Measurements from ENCODE around the gene POLR3E. TPM values are rescaled to one million over a fixed set of nuclear protein-coding genes. Genes with fewer than 3 reads are reported as not detected.

The POLR3E gene
- total RNA-seq, 1 experiment from 2014 or later: 65.0 TPM

DNA sequence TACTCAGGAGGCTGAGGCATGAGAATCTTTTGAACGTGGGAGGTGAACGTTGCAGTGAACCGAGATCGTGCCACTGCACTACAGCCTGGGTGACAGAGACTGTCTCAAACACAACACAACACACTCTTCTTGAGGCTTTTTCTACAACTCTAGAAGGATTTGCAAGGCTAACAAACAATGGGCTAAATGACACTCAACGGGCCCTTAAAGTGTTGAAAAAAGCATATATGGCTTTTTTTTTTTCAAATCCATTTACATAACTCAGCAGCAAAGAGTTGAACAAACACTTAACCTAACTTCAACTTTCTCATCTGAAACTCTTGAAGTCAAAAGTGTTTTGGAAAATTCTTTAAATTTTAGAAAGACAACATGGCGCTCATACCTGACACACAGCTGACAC, 54.9 kb downstream of the POLR3E start:
- POLR2A ChIA-PET: no interaction called here
- Histone ChIP-seq H4K20me1 (ENCODE audit: insufficient read depth) (peaks cover 12% of the 10 kb centered on the region; the same call in 1 of the 2 replicates), H3K36me3 (ENCODE audit: control insufficient read depth in 1 of 2, insufficient read depth in 2 of 2, low read length in 2 of 2) (peaks cover 15 to 19% of the 10 kb centered on the region in 2 experiments; a peak in 3 of 4 replicates)

More for the DNA sequence above, 54.9 kb downstream of the POLR3E start:
- TF ChIP-seq EGR1 (IDR thresholded peaks at IDR 0.05; ENCODE audit: low read depth) (no peak), CBX3 (IDR thresholded peaks at IDR 0.05; ENCODE audit: low read depth) (no peak), ELF1 (IDR thresholded peaks at IDR 0.05; ENCODE audit: borderline replicate concordance, low read depth) (no peak), EZH2 (IDR thresholded peaks at IDR 0.05) (no peak), EZH2phosphoT487 (IDR thresholded peaks at IDR 0.05; ENCODE audit: borderline replicate concordance) (no peak), JUND (IDR thresholded peaks at IDR 0.05) (no peak), YY1 (IDR thresholded peaks at IDR 0.05; ENCODE audit: extremely low read depth, insufficient replicate concordance, low read depth, low read length) (no peak), FOSL1 (IDR thresholded peaks at IDR 0.05; ENCODE audit: low read depth) (no peak), ZFX (IDR thresholded peaks at IDR 0.05) (no peak), CEBPB (IDR thresholded peaks at IDR 0.05; ENCODE audit: low read depth) (no peak), RAD21 (IDR thresholded peaks at IDR 0.05; ENCODE audit: low read depth) (no peak), POLR2A (IDR thresholded peaks at IDR 0.05; ENCODE audit: borderline replicate concordance, extremely low read depth, insufficient read depth, insufficient read length) (no peak), SIN3A (IDR thresholded peaks at IDR 0.05; ENCODE audit: low read depth) (no peak)
- TF ChIP-seq, protein P1, sequence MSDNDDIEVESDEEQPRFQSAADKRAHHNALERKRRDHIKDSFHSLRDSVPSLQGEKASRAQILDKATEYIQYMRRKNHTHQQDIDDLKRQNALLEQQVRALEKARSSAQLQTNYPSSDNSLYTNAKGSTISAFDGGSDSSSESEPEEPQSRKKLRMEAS (IDR thresholded peaks at IDR 0.05): no peak
- TF ChIP-seq, protein P2, sequence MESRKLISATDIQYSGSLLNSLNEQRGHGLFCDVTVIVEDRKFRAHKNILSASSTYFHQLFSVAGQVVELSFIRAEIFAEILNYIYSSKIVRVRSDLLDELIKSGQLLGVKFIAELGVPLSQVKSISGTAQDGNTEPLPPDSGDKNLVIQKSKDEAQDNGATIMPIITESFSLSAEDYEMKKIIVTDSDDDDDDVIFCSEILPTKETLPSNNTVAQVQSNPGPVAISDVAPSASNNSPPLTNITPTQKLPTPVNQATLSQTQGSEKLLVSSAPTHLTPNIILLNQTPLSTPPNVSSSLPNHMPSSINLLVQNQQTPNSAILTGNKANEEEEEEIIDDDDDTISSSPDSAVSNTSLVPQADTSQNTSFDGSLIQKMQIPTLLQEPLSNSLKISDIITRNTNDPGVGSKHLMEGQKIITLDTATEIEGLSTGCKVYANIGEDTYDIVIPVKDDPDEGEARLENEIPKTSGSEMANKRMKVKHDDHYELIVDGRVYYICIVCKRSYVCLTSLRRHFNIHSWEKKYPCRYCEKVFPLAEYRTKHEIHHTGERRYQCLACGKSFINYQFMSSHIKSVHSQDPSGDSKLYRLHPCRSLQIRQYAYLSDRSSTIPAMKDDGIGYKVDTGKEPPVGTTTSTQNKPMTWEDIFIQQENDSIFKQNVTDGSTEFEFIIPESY (IDR thresholded peaks at IDR 0.05; ENCODE audit: extremely low read depth, insufficient replicate concordance, low read length): no peak
- TF ChIP-seq, protein P3, sequence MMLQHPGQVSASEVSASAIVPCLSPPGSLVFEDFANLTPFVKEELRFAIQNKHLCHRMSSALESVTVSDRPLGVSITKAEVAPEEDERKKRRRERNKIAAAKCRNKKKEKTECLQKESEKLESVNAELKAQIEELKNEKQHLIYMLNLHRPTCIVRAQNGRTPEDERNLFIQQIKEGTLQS (IDR thresholded peaks at IDR 0.05): no peak
- TF ChIP-seq, protein P4, sequence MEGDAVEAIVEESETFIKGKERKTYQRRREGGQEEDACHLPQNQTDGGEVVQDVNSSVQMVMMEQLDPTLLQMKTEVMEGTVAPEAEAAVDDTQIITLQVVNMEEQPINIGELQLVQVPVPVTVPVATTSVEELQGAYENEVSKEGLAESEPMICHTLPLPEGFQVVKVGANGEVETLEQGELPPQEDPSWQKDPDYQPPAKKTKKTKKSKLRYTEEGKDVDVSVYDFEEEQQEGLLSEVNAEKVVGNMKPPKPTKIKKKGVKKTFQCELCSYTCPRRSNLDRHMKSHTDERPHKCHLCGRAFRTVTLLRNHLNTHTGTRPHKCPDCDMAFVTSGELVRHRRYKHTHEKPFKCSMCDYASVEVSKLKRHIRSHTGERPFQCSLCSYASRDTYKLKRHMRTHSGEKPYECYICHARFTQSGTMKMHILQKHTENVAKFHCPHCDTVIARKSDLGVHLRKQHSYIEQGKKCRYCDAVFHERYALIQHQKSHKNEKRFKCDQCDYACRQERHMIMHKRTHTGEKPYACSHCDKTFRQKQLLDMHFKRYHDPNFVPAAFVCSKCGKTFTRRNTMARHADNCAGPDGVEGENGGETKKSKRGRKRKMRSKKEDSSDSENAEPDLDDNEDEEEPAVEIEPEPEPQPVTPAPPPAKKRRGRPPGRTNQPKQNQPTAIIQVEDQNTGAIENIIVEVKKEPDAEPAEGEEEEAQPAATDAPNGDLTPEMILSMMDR (IDR thresholded peaks at IDR 0.05 in 2 of 3, conservative IDR thresholded peaks at IDR 0.05 in 1 of 3; ENCODE audit: borderline replicate concordance in 1 of 3, insufficient read depth in 1 of 3, low read depth in 2 of 3, low read length in 2 of 3): no peak
- H3K4me2 ChIP-seq (ENCODE audit: low read length): no peak overlapping the region
- no peak for DNase-seq (ENCODE audit: low read depth, low spot score)
- H3K9me2 ChIP-seq (ENCODE audit: insufficient read depth): no peaks in the 10 kb centered on the region
- no peak overlapping the region for H2AFZ ChIP-seq (ENCODE audit: low read depth, low read length, poor library complexity, severe bottlenecking)
- RAD21 ChIA-PET (ENCODE audit: low non-redundant PET in 1 of 2, low total read pairs in 2 of 2, uncharacterized antibody in 2 of 2, unreplicated experiment in 2 of 2): no interaction called here
- H3K9ac ChIP-seq (ENCODE audit: low read length): no peak overlapping the region
- intact Hi-C loops (cut with micrococcal nuclease): no loop called here
- H3K79me2 ChIP-seq (ENCODE audit: insufficient read depth, low read length): peaks cover 60% of the 10 kb centered on the region
- BruUV-seq (replicated peaks): no TSS peak
- H3K27me3 ChIP-seq (ENCODE audit: insufficient read depth, low read length): no peaks in the 10 kb centered on the region
- H3K4me3 ChIP-seq (replicated peaks in 1 of 2; ENCODE audit: low read depth in 1 of 2, low read length in 2 of 2): no peak overlapping the region
- CTCF ChIA-PET: no interaction called here
- ATAC-seq: no peak
- no peaks in the 10 kb centered on the region for H3K9me3 ChIP-seq (ENCODE audit: control insufficient read depth in 1 of 2, insufficient read depth in 1 of 2, low read depth in 1 of 2, low read length in 2 of 2)
- H3K27ac ChIP-seq (ENCODE audit: low read depth, low read length): no peak overlapping the region
- H3K4me1 ChIP-seq (ENCODE audit: control insufficient read depth in 1 of 2, insufficient read depth in 2 of 2, low read length in 2 of 2): peaks cover 26 to 33% of the 10 kb centered on the region in 2 experiments
